ENCODE measurements around the gene EHBP1L1.

The EHBP1L1 gene

GRCh38 chr11:65639623-65640482 lies 64.0 kb downstream of the EHBP1L1 start:
- peak; percentile 27 for DNase-seq

- DNase-seq: no peak
Measured at GRCh38 chr11:65640483-65641296, 64.8 kb downstream of the EHBP1L1 start.

GRCh38 chr11:65641297-65642013 lies 65.6 kb downstream of the EHBP1L1 start:
- no peak for DNase-seq

Measured in EL (cell line).